Stimulated activated CD8-positive, alpha-beta memory T cell treated with anti-CD3 and anti-CD28 coated beads, Interleukin-7, amount 100 ng/mL, for 1 hour (primary cell): Measurements from ENCODE around the gene SLC12A5.

Experiments used
- DNase-seq, 2 donors: peaks; one replicate each; pipeline ENCODE4 v3.0.0-alpha.2; 2020; ENCODE audit warnings: low read depth in 2 of 2

Gene SLC12A5

DNA sequence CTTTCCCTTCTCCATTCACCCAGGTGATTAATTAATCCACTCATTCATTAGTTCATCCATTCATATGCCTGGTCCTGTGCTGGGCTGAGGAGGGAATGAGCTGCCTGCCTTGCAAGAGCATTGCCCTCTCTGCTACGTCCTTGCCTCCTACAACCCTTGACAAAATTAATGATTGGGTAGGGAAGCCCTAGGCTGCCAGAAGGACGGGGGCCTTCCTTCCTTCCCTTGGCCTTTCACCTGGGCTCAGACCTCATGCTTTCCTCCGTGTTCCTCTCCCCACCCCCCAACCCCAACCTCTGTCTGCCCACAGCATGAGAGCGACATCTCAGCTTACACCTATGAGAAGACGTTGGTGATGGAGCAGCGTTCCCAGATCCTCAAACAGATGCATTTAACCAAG, 25.6 kb downstream of the SLC12A5 start:
- no peak for DNase-seq

DNA sequence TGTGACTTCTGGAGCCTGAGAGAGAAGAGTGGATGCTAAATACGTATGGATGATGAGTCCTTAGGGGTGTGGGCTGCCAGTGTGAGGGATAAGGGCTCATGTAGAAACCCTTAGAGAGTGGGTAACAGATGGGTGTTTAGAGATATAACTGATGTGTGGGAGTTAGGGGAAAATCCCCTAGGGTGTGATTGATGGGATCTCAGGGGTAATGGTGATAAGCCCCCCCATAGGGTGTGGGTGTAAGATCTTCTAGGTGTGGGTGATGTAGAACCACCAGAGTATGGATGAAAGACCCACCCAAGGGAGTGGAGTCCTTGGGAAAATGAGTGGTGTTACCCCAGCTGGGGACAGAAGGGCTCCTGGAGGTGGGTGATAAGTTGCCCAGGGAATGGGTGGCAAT, 26.3 kb downstream of the SLC12A5 start:
- no peak for DNase-seq

DNA sequence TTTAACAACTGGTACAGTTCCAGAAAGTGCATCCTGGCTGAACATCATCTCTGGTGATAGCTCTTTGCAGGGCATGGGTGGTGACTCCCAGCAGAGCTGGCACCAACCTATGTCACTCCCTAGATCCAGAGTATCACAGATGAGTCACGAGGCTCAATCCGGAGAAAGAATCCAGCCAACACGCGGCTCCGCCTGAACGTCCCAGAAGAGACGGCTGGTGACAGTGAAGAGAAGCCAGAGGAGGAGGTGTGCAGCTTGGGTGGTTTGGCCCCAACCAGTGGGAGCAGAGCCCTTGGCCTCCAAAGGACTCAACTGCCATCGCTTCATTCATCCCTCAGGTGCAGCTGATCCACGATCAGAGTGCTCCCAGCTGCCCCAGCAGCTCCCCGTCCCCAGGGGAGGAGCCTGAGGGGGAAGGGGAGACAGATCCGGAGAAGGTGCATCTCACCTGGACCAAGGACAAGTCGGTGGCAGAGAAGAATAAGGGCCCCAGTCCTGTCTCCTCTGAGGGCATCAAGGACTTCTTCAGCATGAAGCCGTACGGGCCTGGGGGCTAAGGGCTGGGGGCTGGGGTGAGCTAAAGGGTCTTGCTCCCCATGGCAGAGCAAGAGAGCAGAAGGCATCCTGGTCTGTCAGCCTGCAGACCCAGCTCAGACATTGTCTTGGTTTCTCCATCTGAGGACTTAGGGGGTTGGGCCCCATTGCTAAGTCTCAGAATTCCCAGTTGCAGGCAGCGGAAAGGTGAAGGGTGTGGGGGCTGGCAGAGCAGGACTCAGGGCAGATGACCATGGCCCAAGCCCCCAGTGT, 27.2 kb downstream of the SLC12A5 start:
- DNase-seq = no peak

DNA sequence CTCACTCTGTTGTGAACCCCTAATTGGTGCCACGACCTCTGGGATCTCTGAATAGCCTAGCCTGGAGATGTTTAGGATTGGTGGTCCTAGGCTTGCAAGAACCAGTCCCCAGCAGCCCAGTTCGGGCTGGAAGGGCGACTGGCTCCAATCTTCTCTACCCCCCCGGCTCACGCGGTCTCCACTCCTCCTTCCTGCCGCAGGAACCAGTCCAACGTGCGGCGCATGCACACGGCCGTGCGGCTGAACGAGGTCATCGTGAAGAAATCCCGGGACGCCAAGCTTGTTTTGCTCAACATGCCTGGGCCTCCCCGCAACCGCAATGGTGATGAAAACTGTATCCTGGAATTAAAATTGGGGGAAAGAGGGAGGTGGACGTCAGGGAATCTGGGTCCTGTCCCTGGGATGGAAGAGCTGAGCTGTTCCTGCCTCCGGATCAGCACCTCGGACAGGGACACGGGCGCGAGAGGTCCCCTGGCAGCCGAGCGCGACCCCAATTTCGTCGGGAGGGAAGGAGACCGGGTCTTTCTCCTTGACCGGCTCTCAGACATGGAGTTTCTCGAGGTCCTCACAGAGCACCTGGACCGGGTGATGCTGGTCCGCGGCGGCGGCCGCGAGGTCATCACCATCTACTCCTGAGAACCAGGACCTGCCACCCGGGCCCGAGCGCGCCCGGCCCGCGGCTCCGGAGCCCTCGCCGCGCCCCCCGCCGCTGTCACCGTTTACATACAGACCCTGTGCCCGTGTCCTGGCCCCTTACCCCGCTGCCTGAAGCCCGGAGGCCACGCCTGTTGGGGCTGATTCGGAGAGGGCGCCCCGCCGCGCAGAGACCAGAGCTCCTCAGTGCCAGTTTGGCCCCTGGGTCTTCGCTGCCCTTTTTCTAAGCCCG, 28.2 kb downstream of the SLC12A5 start:
- no peak for DNase-seq

DNA sequence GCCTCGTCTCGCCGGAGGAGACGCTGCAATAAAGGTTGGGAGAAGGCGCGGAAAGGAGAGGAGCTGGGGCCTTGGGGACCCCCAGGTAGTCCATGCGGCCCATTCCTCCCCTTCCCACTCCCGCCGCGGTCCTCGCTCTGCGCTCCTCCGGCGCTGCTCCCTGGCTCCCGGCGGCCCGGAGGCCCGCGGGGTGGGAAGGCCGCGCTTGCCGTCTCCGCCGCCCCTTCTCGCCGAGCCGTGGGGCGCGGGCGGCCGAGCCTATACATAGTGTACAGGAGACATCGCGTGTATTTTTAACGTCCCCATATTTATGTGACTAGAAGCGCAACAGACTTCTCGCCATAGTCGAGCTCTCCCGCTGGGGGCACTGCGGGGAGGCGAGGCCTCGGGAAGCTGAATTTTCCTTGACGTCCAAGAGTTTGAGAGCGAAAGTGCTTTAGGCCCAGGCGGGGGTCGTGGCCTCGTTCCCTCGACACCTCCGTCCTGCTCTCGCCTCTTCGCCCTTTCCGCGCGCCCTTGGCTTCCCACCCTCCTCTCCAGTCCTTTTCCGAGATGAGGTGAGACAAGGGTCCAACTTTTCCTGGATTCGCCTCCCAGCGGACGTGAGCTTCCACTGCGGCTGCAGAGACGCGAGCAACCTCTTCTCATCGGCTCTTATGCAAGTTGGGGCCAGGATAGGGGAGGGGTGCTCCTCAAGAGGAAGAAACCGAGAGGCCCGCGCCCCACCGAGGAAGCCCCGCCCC, 29.0 kb downstream of the SLC12A5 start:
- no peak for DNase-seq

- DNase-seq = no peak
Observed at GRCh38 chr20:46058599-46059281, 29.7 kb downstream of the SLC12A5 start.

DNA sequence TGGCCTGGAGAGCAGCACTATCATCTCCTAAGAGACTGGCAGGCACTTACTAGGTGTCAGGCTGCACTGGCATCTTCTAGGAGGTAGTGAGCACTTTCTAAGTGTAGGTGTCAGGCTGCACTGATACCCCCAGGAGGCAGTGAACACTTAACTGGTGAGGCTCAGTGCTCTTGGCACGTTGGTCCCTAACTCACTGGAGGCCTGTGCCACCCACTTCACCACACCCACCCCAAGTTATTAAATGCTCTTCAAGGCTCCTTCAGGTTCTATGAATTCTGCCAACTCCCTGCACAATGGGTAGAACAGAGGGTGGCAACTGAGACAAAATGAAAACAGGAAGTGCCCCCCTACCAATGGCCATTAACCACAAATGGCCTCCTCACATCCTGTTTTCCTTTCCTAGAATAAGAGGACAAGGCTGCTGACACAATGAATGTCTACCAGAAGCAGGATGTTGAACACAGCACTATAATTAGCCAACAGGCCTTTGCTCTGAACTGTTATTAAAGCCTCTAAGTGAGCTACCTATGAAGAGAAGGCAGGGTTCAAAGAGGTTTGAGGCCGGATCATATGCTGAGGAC, 31.4 kb downstream of the SLC12A5 start:
- no peak for DNase-seq

DNA sequence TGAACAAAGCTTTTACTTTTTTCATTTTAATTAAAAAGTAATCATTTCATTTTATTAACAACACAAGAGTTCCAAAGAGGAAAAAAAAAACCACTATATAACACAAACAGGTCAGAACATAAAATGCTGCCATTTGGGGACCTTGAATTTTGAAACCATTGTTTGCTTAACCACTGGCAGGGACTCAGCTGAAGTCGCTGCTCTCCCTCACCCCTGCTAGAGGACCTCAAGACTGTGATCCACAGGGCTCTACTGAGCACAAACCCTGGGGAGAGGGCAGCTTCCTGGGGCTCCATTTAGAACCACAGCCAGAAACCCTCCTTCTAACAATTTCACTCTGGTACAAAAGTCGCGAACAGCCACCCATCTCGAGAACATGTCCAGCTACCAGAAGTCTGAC, 32.0 kb downstream of the SLC12A5 start:
- DNase-seq = no peak

- DNase-seq = no peak
Observed at GRCh38 chr20:46062151-46062550, 33.1 kb downstream of the SLC12A5 start.

DNA sequence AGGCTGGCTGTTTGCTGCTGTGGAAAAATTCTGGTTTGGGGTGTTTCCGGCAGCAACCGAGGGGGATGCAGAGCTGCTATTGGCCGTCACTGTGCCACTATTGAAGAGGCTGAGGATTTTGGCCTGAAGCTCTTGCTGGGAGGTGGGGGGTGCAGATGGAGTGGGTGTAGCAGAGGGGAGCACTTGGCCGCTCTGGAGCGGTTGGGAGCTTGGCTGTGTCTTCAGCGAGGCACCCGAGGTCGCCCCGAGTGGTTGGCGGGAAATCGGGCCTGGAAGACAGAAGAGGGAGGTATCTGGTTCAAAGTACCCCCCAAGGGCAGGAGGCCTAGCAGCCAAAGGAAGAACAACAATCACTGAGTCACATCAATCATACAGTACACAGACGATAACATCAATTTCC, 33.6 kb downstream of the SLC12A5 start:
- no peak for DNase-seq

GRCh38 chr20:46063151-46063550, 34.1 kb downstream of the SLC12A5 start:
- DNase-seq = no peak

DNA sequence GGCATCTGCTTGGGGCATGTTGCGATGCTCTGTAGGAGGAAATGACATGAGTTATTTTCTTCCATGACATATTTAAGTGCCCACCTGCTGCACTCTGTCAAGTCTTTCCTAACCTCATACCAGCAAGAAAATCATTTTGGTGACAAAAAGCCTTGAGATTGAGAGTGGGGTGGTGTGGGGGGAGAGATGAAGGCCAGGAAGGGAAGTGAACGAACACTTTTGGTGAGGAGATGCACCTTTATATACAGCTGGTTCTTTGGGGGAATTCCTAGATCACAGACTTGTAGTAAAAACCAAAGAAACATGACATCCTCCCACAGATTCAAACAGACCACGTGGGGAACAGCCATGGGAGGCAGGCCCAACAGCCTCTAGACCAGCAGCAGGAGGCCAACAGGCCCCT, 34.6 kb downstream of the SLC12A5 start:
- DNase-seq = no peak

DNA sequence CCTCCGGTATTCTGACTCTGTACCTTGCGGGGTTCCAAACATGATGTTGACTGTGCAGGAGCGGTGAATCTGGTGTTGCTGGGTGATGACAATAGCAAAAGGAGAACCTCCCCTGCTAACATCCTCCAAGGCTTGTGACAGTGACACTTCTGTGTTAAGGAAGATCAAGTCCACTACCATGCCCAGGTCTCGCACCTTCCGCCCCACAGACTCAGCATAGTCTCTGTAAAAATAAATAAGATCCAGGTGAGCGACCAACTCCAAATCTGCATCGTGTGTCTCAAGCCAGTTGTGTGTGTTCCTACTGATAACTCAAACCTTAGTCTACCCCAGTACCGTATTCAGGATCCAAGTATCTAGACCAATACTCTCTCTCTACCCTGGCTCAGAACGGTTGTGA, 36.0 kb downstream of the SLC12A5 start:
- no peak for DNase-seq

GRCh38 chr20:46065691-46066090, 36.7 kb downstream of the SLC12A5 start:
- DNase-seq = no peak

DNA sequence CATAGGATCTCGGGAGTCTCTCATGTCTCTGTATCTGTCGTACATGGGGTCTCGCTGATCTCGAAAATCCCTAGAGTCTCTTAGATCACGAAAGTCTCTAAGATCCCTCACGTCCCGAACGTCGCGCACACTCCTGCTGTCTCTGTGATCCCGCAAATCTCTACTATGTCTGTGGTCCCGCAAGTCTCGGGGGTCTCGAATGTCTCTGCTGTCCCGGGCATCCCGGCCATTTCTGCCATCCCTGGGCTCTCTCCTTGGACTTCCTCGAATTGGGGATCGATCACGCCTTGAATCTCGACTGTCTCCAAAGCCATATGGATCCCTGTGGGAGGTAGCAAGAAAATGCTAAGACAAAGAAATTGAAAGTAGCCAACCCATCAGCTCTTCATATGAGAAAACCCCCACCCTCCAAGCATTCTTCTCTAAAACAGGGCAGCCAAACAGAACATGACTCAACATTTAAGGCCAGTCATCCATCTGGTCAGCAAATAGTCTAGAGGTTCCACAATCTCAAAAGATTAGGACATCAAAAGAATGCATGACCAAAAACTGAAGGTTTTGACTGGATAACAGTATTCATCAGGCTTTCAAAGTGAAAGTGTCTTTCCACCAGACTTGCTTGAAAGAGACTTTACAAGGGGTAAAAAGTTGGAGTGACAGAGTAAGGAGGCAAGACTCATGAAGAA, 41.3 kb downstream of the SLC12A5 start:
- no peak for DNase-seq

DNA sequence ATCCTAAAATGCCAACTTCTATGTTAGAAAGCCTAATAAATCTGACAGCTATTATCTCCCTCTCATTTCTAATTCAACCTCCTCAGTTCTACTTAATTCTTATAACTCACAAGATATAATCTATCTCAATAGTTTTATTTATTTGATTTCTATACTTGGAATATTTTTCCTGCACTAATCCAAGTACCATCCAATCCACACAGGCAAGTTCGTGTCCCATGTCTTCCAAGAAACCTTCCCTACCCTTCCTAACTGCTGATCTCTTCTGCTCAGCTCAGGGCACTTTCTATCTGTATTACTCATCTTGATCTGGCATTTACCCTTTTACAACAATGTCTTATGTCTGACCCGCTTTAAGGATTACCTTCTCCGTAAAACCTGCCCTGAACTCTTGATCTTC, 42.6 kb downstream of the SLC12A5 start:
- no peak for DNase-seq

GRCh38 chr20:46073024-46073423, 44.0 kb downstream of the SLC12A5 start:
- DNase-seq = no peak

- DNase-seq = no peak
Observed at GRCh38 chr20:46073443-46073842, 44.4 kb downstream of the SLC12A5 start.

DNA sequence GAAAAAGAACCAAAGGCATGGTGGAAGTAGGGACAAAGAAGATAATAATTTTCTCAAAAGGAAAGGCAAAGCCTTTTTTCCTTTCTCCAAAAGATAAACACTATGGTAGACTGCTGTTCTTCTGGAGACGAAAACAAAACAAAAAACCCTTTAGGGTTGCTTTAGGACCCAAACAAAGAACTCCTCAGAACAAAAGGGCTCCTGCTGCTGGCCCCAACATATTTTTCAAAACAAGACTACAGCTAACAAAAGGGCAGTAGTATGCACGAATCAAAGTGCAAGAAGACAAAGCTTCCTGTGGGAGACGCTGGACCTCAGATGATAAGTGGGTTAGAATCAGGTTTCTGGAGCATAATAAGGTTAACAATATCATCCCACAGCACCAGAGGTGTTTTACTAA, 45.0 kb downstream of the SLC12A5 start:
- DNase-seq = no peak

DNA sequence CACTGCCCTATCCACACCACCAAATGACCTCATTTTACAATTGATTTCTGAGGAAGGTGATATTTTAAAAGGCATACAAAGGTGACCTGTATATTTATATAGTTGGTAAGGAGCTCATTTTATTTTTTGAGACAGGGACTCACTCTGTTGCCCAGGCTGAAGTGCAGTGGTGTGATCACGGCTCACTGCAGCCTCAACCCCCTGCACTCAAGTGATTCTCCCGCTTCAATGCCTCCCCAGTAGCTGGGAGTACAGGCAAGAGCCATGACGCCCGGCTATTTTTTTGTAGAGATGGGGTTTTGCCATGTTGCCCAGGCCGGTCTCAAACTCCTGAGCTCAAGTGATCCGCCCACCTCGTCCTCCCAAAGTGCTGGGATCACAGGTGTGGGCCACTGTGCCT, 47.8 kb downstream of the SLC12A5 start:
- DNase-seq = no peak
